H9 (cell line): ENCODE measurements around the gene CD19. TPM values are rescaled to one million over a fixed set of nuclear protein-coding genes. Genes with fewer than 3 reads are reported as not detected.

Source experiments
- DNase-seq: peaks from one replicate; pipeline ENCODE4 v3.0.0-alpha.2; 2017
- H2AFZ ChIP-seq: one replicate; pipeline ENCODE4 v1.6.1; 2013; ENCODE audit warnings: mild to moderate bottlenecking, low read length, control low read depth, moderate library complexity
- H2AK5ac ChIP-seq: 2 replicates; pipeline ENCODE4 v1.6.1; 2013; ENCODE audit warnings: low read length, control low read depth, mixed read lengths; ENCODE audit not compliant: insufficient read length
- H2BK120ac ChIP-seq: one replicate; pipeline ENCODE4 v1.6.1; 2013; ENCODE audit warnings: low read depth, mild to moderate bottlenecking, low read length, control low read depth, inconsistent platforms; ENCODE audit not compliant: poor library complexity, severe bottlenecking
- H2BK12ac ChIP-seq: 2 replicates; pipeline ENCODE4 v1.6.1; 2013; ENCODE audit warnings: low read length, control low read depth, mixed read lengths, low read depth; ENCODE audit not compliant: insufficient read length
- H2BK15ac ChIP-seq: 2 replicates; pipeline ENCODE4 v1.6.1; 2013; ENCODE audit warnings: low read depth, low read length, control low read depth
- H2BK20ac ChIP-seq: one replicate; pipeline ENCODE4 v1.6.1; 2013; ENCODE audit warnings: low read depth, mild to moderate bottlenecking, low read length, control low read depth, inconsistent platforms; ENCODE audit not compliant: poor library complexity, severe bottlenecking
- H2BK5ac ChIP-seq: 2 replicates; pipeline ENCODE4 v1.6.1; 2013; ENCODE audit warnings: low read length, control low read depth, mixed read lengths; ENCODE audit not compliant: insufficient read length
- H3K14ac ChIP-seq: 2 replicates; pipeline ENCODE4 v1.6.1; 2013; ENCODE audit warnings: low read length, control low read depth; ENCODE audit not compliant: insufficient read depth
- H3K18ac ChIP-seq: 2 replicates; pipeline ENCODE4 v1.6.1; 2013; ENCODE audit warnings: low read depth, mild to moderate bottlenecking, mixed read lengths, low read length, control low read depth; ENCODE audit not compliant: insufficient read length
- H3K23ac ChIP-seq: 2 replicates; pipeline ENCODE4 v1.6.1; 2013; ENCODE audit warnings: low read length, control low read depth, mixed read lengths, low read depth; ENCODE audit not compliant: insufficient read length
- H3K23me2 ChIP-seq: 2 replicates; pipeline ENCODE4 v1.6.1; 2013; ENCODE audit warnings: low read depth, mild to moderate bottlenecking, mixed read lengths, low read length, control low read depth; ENCODE audit not compliant: insufficient read length, poor library complexity, severe bottlenecking
- H3K27ac ChIP-seq: 2 replicates; pipeline ENCODE4 v1.5.1; 2013; ENCODE audit warnings: low read length, control low read depth, mixed read lengths, low read depth; ENCODE audit not compliant: insufficient read length
- H3K27me3 ChIP-seq: 2 replicates; pipeline ENCODE4 v1.6.1; 2013; ENCODE audit warnings: low read length, control low read depth, inconsistent platforms; ENCODE audit not compliant: insufficient read depth
- H3K4ac ChIP-seq: 2 replicates; pipeline ENCODE4 v1.6.1; 2013; ENCODE audit warnings: low read depth, mild to moderate bottlenecking, control low read depth, inconsistent platforms, low read length, moderate library complexity
- H3K4me1 ChIP-seq: 2 replicates; pipeline ENCODE4 v1.6.1; 2013; ENCODE audit warnings: low read length, control low read depth, inconsistent platforms; ENCODE audit not compliant: insufficient read depth
- H3K4me2 ChIP-seq: 2 replicates; pipeline ENCODE4 v1.6.1; 2013; ENCODE audit warnings: low read length, control low read depth, mixed read lengths; ENCODE audit not compliant: insufficient read length, insufficient read depth
- H3K56ac ChIP-seq: 2 replicates; pipeline ENCODE4 v1.6.1; 2013; ENCODE audit warnings: low read depth, mild to moderate bottlenecking, mixed read lengths, low read length, control low read depth; ENCODE audit not compliant: insufficient read length
- H3K79me1 ChIP-seq: 2 replicates; pipeline ENCODE4 v1.6.1; 2013; ENCODE audit warnings: low read depth, mild to moderate bottlenecking, moderate library complexity, low read length, control low read depth, inconsistent platforms; ENCODE audit not compliant: insufficient read depth, poor library complexity, severe bottlenecking
- H3K79me2 ChIP-seq: 2 replicates; pipeline ENCODE4 v1.6.1; 2013; ENCODE audit warnings: low read length, control low read depth, inconsistent platforms; ENCODE audit not compliant: insufficient read depth
- H3K9ac ChIP-seq: 2 replicates; pipeline ENCODE4 v1.6.1; 2013; ENCODE audit warnings: low read length, control low read depth, mixed read lengths; ENCODE audit not compliant: insufficient read length; ENCODE audit errors: extremely low read depth
- H3K9me3 ChIP-seq: one replicate; pipeline ENCODE4 v1.6.1; 2013; ENCODE audit warnings: low read depth, low read length, inconsistent platforms; ENCODE audit not compliant: control insufficient read depth
- H3T11ph ChIP-seq: one replicate; pipeline ENCODE4 v1.6.1; 2013; ENCODE audit warnings: mild to moderate bottlenecking, low read length, control low read depth, inconsistent platforms
- H4K20me1 ChIP-seq: one replicate; pipeline ENCODE4 v1.6.1; 2013; ENCODE audit not compliant: control insufficient read depth, insufficient read length, insufficient read depth
- H4K5ac ChIP-seq: 2 replicates; pipeline ENCODE4 v1.6.1; 2013; ENCODE audit warnings: low read depth, mild to moderate bottlenecking, mixed read lengths, low read length, control low read depth; ENCODE audit not compliant: insufficient read length
- H4K8ac ChIP-seq: replicated peaks from 2 replicates; pipeline ENCODE4 v1.6.1; 2013; ENCODE audit warnings: low read length, control low read depth, mixed read lengths, low read depth; ENCODE audit not compliant: insufficient read length
- H4K91ac ChIP-seq: 2 replicates; pipeline ENCODE4 v1.6.1; 2013; ENCODE audit warnings: low read depth, mild to moderate bottlenecking, moderate library complexity, mixed read lengths, low read length, control low read depth; ENCODE audit not compliant: insufficient read length
- H3K27ac Mint-ChIP-seq, 3 experiments: 2 replicates in 2 of 3; 3 replicates in 1 of 3; pipeline ENCODE4 v1.8.0; 2020 to 2021; ENCODE audit warnings: mixed read lengths in 3 of 3, mild to moderate bottlenecking in 1 of 3, moderate library complexity in 1 of 3
- H3K27me3 Mint-ChIP-seq: 2 replicates; pipeline ENCODE4 v1.8.0; 2021; ENCODE audit warnings: low read depth, mild to moderate bottlenecking, moderate library complexity, mixed read lengths
- H3K36me3 Mint-ChIP-seq, 3 experiments: 2 replicates in 2 of 3; 3 replicates in 1 of 3; pipeline ENCODE4 v1.8.0; 2020 to 2021; ENCODE audit warnings: low read depth in 3 of 3, mixed read lengths in 3 of 3; ENCODE audit not compliant: insufficient read depth in 1 of 3
- H3K4me1 Mint-ChIP-seq, 2 experiments: 2 replicates each; pipeline ENCODE4 v1.8.0; 2020; ENCODE audit warnings: mixed read lengths in 2 of 2
- H3K4me3 Mint-ChIP-seq, 2 experiments: 2 replicates in 1 of 2; 3 replicates in 1 of 2; pipeline ENCODE4 v1.8.0; 2020 to 2021; ENCODE audit warnings: mild to moderate bottlenecking in 2 of 2, mixed read lengths in 2 of 2, moderate library complexity in 1 of 2
- H3K9me3 Mint-ChIP-seq, 2 experiments: 2 replicates in 1 of 2; 3 replicates in 1 of 2; pipeline ENCODE4 v1.8.0; 2020; ENCODE audit warnings: mild to moderate bottlenecking in 2 of 2, mixed read lengths in 2 of 2, moderate library complexity in 1 of 2
- WGBS: extraction: QIAGEN DNeasy Blood & Tissue Kit; methylation state at CpG from one replicate; pipeline ENCODE4 v1.1.7; 2013; ENCODE audit warnings: missing lambda C conversion rate, low lambda C conversion rate, mixed read lengths; ENCODE audit not compliant: insufficient read length; ENCODE audit errors: extremely low coverage; 5-methylcytosine and 5-hydroxymethylcytosine counted together
- total RNA-seq: library from RNA; stranded (reverse); gene quantifications from 2 replicates; pipeline ENCODE4 v1.2.1, GENCODE V29; 2021
- TF ChIP-seq, protein P1 (sequence below): fragments of 200-600 bp; sonication (generic); conservative IDR thresholded peaks from 3 replicates; pipeline ENCODE4 v1.8.0; 2021; ENCODE audit warnings: antibody characterized with exemption, mild to moderate bottlenecking

Gene CD19
- total RNA-seq, 1 experiment from 2014 or later: 0.50 TPM

DNA sequence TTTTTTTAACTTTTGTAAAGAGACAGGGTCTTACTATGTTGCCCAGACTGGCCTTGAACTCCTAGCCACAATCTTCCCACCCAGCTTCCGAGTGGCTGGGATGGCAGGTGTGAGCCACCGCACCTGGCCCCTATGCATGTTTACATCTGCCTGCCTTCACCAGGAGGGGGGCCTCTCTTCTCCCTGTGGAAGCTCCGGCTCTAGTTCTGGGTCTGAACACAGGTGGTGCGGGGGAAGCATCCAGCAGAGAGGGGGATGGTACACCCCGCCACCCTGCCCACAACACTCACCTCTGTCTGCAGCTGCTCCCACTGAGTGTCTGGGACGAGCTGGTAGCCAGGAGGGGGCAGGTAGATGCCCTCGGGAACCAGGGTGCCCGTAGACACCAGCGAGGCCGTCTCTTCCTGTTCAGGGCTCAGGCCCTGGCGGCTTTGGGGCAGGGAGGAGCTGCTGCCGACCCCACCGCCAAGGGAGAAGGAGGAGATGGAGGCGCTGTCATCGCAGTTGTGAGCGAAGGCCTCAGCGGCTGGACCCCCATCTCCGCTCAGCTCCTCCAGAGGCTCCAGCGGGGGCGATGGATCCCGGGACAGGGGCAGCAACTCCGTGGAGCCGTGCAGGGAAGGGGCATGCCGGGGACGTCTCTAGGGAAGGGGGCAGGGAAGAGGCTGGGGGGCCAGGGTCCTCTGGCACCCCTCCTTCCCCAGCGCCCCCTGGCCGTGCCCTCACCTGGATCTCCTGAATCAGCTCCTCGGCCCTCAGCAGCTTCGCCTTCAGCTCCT, 17.6 kb upstream of the CD19 start:
- H2BK5ac ChIP-seq: no peak overlapping the region
- H4K20me1 ChIP-seq: no peaks in the 10 kb centered on the region
- no peak overlapping the region for H2BK12ac ChIP-seq
- no peak overlapping the region for H2BK120ac ChIP-seq
- H3K14ac ChIP-seq: no peak overlapping the region
- no peak overlapping the region for H2BK20ac ChIP-seq
- H3K23me2 ChIP-seq: no peaks in the 10 kb centered on the region
- no peak overlapping the region for H3K4ac ChIP-seq
- H4K5ac ChIP-seq: no peak overlapping the region
- H4K91ac ChIP-seq: no peak overlapping the region
- no peaks in the 10 kb centered on the region for H3K9me3 Mint-ChIP-seq
- no peak overlapping the region for H4K8ac ChIP-seq
- H3K4me1 Mint-ChIP-seq: no peaks in the 10 kb centered on the region
- no peaks in the 10 kb centered on the region for H3K9me3 ChIP-seq
- DNase-seq: no peak
- peaks cover 4 to 40% (median 25%) of the 10 kb centered on the region in 3 experiments; a peak in 5 of 7 replicates for H3K36me3 Mint-ChIP-seq
- H3K4me3 Mint-ChIP-seq: no peak overlapping the region
- H3K27me3 ChIP-seq: no peaks in the 10 kb centered on the region
- TF ChIP-seq, protein P1, sequence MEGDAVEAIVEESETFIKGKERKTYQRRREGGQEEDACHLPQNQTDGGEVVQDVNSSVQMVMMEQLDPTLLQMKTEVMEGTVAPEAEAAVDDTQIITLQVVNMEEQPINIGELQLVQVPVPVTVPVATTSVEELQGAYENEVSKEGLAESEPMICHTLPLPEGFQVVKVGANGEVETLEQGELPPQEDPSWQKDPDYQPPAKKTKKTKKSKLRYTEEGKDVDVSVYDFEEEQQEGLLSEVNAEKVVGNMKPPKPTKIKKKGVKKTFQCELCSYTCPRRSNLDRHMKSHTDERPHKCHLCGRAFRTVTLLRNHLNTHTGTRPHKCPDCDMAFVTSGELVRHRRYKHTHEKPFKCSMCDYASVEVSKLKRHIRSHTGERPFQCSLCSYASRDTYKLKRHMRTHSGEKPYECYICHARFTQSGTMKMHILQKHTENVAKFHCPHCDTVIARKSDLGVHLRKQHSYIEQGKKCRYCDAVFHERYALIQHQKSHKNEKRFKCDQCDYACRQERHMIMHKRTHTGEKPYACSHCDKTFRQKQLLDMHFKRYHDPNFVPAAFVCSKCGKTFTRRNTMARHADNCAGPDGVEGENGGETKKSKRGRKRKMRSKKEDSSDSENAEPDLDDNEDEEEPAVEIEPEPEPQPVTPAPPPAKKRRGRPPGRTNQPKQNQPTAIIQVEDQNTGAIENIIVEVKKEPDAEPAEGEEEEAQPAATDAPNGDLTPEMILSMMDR: no peak
- no peak overlapping the region for H3K23ac ChIP-seq
- no peaks in the 10 kb centered on the region for H3K27me3 Mint-ChIP-seq
- no peak overlapping the region for H3K56ac ChIP-seq
- no peak overlapping the region for H3T11ph ChIP-seq
- no peak overlapping the region for H3K18ac ChIP-seq
- no CpG with 5 or more reads among the region's 29 CpGs for WGBS
- peak overlapping the region; percentile 0 to 65 (median 10); a peak in 3 of 7 replicates for H3K27ac Mint-ChIP-seq
- H3K79me2 ChIP-seq: no peaks in the 10 kb centered on the region
- no peak overlapping the region for H2BK15ac ChIP-seq
- H3K79me1 ChIP-seq: no peaks in the 10 kb centered on the region
- no peak overlapping the region for H3K9ac ChIP-seq
- no peak overlapping the region for H3K27ac ChIP-seq
- no peak overlapping the region for H2AK5ac ChIP-seq
- H2AFZ ChIP-seq: no peak overlapping the region
- no peak overlapping the region for H3K4me2 ChIP-seq
- H3K4me1 ChIP-seq: no peaks in the 10 kb centered on the region
